DOHH2 (cell line): ENCODE results near the gene ROS1.

Experiments used
- CTCF ChIP-seq: fragments of 200-600 bp; sonication (generic); IDR thresholded peaks from one replicate; pipeline ENCODE4 v1.5.1; 2014; ENCODE audit warnings: antibody characterized with exemption, mild to moderate bottlenecking, low read depth, low read length; ENCODE audit not compliant: poor library complexity, severe bottlenecking
- EZH2phosphoT487 ChIP-seq: fragments of 200-600 bp; sonication (generic); IDR thresholded peaks from 2 replicates; pipeline ENCODE4 v1.6.1; 2017; ENCODE audit warnings: borderline replicate concordance, mild to moderate bottlenecking, antibody characterized with exemption, low read length, moderate library complexity, mixed read lengths

DNA sequence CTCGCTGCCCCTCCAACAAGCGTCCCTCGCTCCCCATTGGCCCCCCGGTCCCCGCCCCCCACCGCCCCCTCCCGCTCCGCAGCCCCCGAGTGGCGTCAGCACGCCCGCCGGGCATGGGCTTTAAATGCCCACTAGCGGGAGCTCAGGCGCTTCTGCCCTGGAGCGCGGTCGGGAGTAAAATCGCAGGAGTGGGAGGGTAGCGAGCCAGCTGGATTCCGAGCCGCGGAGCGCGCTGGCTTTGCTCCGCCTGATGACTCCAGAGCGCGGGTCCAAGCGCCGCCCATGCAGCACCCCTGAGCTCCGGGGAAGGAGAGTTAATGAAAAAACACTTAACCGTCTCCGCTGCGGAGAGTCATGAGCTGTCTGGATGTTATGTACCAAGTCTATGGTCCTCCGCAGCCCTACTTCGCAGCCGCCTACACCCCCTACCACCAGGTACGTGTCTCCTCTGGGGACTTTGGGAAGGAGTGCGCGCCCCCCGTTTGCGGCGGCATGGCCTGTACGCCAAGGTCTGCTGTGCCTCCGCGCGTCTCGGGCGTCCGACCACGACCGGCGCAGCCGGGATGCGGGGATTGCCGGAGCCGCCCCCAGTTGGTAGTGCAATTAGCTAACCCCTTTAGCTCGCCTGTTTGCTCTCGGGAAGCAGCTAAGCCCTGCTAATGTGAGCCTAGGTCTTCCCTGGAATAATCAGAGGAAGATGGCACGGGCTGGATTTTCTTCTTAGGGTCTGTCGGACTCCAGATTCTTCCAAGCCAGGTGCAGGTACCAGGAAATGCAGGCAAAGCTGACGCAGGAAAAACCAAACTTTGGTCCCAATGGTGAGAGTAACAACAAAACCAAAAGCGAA lies 160.1 kb downstream of the ROS1 start, which contains the start of gene VGLL2:
- TF ChIP-seq CTCF (no peak), EZH2phosphoT487 (no peak)
